Fibroblast of skin of right biceps (primary cell): ENCODE data around the gene APOL4.
"Not testable (repeated sequence)": the region's sequence is repeated elsewhere in the genome, so short reads cannot be mapped to it uniquely, and the experiment has no call there.

Source experiments
- DNase-seq: peaks from one replicate; pipeline ENCODE4 v3.0.0-alpha.2; 2013

The APOL4 gene

GRCh38 chr22:36182056-36182455 lies 19.6 kb downstream of the APOL4 start:
- no peak for DNase-seq

- DNase-seq, result no peak
These were observed 20.7 kb downstream of the APOL4 start for GRCh38 chr22:36180928-36181327.

- DNase-seq, result peak; percentile 54
These were observed 21.4 kb downstream of the APOL4 start for GRCh38 chr22:36180038-36180880.

- DNase-seq, result no peak
These were observed 24.4 kb downstream of the APOL4 start for GRCh38 chr22:36177160-36177559.

GRCh38 chr22:36175892-36176291 lies 25.7 kb downstream of the APOL4 start:
- no peak for DNase-seq

GRCh38 chr22:36171941-36172340 lies 29.7 kb downstream of the APOL4 start:
- no peak for DNase-seq

- no peak for DNase-seq
These were observed 34.9 kb downstream of the APOL4 start for GRCh38 chr22:36166518-36167220.

GRCh38 chr22:36166086-36166485 lies 35.5 kb downstream of the APOL4 start:
- DNase-seq, result no peak

- DNase-seq, result no peak
These were observed 36.5 kb downstream of the APOL4 start for GRCh38 chr22:36165141-36165540.

- no peak for DNase-seq
These were observed 37.0 kb downstream of the APOL4 start for GRCh38 chr22:36164621-36165020.

- no peak for DNase-seq
These were observed 38.1 kb downstream of the APOL4 start for GRCh38 chr22:36163497-36163896.

GRCh38 chr22:36162127-36163034 lies 39.2 kb downstream of the APOL4 start:
- no peak for DNase-seq

GRCh38 chr22:36161793-36162126 lies 39.8 kb downstream of the APOL4 start:
- DNase-seq, result not testable (repeated sequence)

- peak; percentile 17 for DNase-seq
These were observed 41.1 kb downstream of the APOL4 start, which contains the start of gene APOL3 for GRCh38 chr22:36160499-36160942. APOL3 (minus strand) TSS chr22:36160755; CDS start chr22:36149055, 11,700 bp downstream.

- peak; percentile 72 for DNase-seq
These were observed 44.8 kb downstream of the APOL4 start for GRCh38 chr22:36156515-36157419.

GRCh38 chr22:36156119-36156514 lies 45.5 kb downstream of the APOL4 start:
- no peak for DNase-seq

- no peak for DNase-seq
These were observed 45.9 kb downstream of the APOL4 start for GRCh38 chr22:36155702-36156101.

- no peak for DNase-seq
These were observed 47.1 kb downstream of the APOL4 start for GRCh38 chr22:36154423-36154945.

GRCh38 chr22:36153501-36154422 lies 47.8 kb downstream of the APOL4 start:
- no peak for DNase-seq

GRCh38 chr22:36152821-36153220 lies 48.8 kb downstream of the APOL4 start:
- DNase-seq, result not testable (repeated sequence)

- DNase-seq, result no peak
These were observed 49.5 kb downstream of the APOL4 start for GRCh38 chr22:36152088-36152487.
